RWPE1 (cell line): ENCODE data around the gene KRT84.

Experiments used
- CTCF ChIA-PET: fragments of 350-600 bp; sonication (Branson Sonifier 250); formaldehyde crosslinking; extraction: SDS; loops from one replicate; lab custom pipeline; 2021; lab: Yijun Ruan, JAX
- POLR2A ChIA-PET: fragments of 400-600 bp; formaldehyde crosslinking; extraction: SDS; loops from one replicate; lab custom pipeline; 2020; ENCODE audit warnings: antibody characterized with exemption; ENCODE audit not compliant: low non-redundant PET; lab: Yijun Ruan, JAX
- DNase-seq: peaks from one replicate; pipeline ENCODE4 v3.0.0; 2012; ENCODE audit warnings: low spot score
- H3K27ac ChIP-seq: fragments of 450-650 bp; 2 replicates; pipeline ENCODE4 v1.5.1; 2017
- TF ChIP-seq, protein P1 (sequence below): fragments of 450-650 bp; conservative IDR thresholded peaks from 2 replicates; pipeline ENCODE4 v1.5.1; 2017; ENCODE audit warnings: low read depth, mild to moderate bottlenecking

KRT84 gene

GRCh38 chr12:52356031-52356761 is 29.3 kb downstream of the KRT84 start:
- TF ChIP-seq, protein P1, sequence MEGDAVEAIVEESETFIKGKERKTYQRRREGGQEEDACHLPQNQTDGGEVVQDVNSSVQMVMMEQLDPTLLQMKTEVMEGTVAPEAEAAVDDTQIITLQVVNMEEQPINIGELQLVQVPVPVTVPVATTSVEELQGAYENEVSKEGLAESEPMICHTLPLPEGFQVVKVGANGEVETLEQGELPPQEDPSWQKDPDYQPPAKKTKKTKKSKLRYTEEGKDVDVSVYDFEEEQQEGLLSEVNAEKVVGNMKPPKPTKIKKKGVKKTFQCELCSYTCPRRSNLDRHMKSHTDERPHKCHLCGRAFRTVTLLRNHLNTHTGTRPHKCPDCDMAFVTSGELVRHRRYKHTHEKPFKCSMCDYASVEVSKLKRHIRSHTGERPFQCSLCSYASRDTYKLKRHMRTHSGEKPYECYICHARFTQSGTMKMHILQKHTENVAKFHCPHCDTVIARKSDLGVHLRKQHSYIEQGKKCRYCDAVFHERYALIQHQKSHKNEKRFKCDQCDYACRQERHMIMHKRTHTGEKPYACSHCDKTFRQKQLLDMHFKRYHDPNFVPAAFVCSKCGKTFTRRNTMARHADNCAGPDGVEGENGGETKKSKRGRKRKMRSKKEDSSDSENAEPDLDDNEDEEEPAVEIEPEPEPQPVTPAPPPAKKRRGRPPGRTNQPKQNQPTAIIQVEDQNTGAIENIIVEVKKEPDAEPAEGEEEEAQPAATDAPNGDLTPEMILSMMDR, result no peak
- no peak overlapping the region for H3K27ac ChIP-seq
- CTCF ChIA-PET, result interaction anchor here (1.0 kb wide), 1 partner anchor 16 kb away, joined by 6 read pairs; no protein-coding TSS in a partner anchor
- POLR2A ChIA-PET, result no interaction called here
- DNase-seq, result no peak

DNA sequence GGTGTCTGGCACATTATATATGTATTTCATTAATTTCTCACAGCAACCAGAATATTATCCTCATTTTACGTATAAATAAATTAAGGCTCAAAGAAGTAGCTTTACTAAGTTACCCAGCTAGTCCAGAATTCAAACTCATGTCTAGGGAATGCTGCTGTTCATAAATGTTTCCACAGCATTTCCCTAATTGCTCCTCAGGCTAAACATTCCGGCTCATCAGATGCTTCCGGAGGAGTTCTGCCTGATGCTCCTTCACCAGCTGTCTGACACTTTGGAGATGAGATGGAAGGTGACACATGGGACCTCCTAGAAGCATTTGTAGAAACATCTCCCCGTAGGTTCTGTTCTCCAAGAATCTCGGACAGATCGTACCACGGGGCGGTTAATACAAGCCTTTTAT is 30.3 kb downstream of the KRT84 start:
- ChIA-PET CTCF (interaction anchor here (1.0 kb wide), 1 partner anchor 17 kb away, joined by 6 read pairs; no protein-coding TSS in a partner anchor), POLR2A (no interaction called here)
- no peak overlapping the region for H3K27ac ChIP-seq
- TF ChIP-seq, protein P1, result no peak
- DNase-seq, result no peak

DNA sequence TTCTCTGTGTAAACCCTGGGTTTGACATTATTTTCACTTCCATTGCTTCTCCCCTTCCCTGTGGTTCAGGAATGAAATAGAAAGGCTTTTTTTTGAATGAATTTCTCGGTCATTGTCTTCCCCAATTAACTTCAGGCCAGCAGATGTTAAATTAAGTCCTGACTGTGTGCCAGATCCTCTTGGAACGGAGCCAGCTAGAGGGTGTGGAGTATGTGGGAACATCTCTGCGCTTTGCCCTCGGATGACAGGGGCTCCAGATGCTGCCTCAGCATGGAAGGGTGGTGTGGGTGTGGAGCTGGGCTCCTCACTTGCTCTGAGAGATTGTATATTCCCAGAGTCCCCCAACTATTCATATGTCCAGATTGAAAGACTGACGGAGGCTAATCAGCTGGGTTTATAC is 31.3 kb downstream of the KRT84 start:
- TF ChIP-seq, protein P1, result no peak
- no peak overlapping the region; the same call in 1 of the 2 replicates for H3K27ac ChIP-seq
- CTCF ChIA-PET, result no interaction called here
- POLR2A ChIA-PET, result no interaction called here
- DNase-seq, result no peak

GRCh38 chr12:52353766-52354165 is 31.7 kb downstream of the KRT84 start:
- DNase-seq, result no peak
- TF ChIP-seq, protein P1, result no peak
- CTCF ChIA-PET, result interaction anchor here (0.7 kb wide), 1 partner anchor 42 kb away, joined by 3 read pairs; no protein-coding TSS in a partner anchor
- POLR2A ChIA-PET, result no interaction called here
- H3K27ac ChIP-seq, result no peak overlapping the region; the same call in 1 of the 2 replicates

- TF ChIP-seq, protein P1, result no peak
- no peak overlapping the region for H3K27ac ChIP-seq
- no peak for DNase-seq
- ChIA-PET CTCF (interaction anchor here (0.7 to 1.6 kb wide), 2 partner anchors 26 to 43 kb away, joined by 3 to 7 read pairs; no protein-coding TSS in a partner anchor), POLR2A (no interaction called here)
Measured at GRCh38 chr12:52352951-52353350, 32.5 kb downstream of the KRT84 start.

DNA sequence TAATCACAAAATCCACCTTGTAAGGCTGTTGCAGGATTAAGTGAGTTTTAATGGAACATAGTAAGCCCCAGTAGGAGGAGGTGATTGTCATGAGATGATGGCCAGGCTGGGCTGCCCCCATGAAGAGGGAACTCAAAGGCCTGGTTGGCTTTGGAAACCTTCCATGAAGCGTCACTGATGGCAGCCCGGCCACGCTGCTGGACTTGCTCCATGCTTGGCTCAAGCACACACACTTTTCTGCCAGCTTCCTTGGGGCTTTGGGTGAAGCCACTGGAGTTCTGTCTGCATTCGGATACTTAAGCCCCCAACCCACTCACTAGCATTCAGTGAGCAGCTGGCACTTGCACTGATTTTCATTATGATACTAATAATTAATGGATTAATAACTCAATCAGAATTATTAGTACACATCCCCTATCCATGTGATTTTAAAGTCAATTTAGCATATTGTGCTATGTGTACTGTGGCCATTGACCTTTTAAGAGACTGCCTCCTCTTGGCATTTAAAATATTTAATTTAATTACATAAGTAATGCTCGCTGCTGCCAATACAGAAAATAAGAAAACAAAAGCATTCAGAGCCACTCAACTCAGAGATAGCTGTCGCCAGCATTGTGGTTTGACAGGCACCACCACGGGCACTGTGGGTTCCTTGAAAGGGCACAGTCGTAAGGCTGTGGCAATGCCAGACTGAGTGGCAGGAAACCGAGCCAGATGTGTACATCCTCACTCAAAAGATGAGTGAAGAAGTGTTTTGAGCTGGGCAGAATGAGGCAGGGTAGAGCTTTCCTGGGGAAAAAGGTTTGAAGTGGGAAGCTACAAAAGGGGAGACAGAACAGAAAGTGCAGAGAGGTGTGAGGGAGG is 34.0 kb downstream of the KRT84 start:
- no peak for DNase-seq
- POLR2A ChIA-PET, result no interaction called here
- no peak overlapping the region for H3K27ac ChIP-seq
- TF ChIP-seq, protein P1, result no peak
- CTCF ChIA-PET, result interaction anchor here (1.6 kb wide), 1 partner anchor 24 kb away, joined by 7 read pairs; no protein-coding TSS in a partner anchor
